Naive thymus-derived CD4-positive, alpha-beta T cell (primary cell): ENCODE results near the gene ZNF197. TPM values are rescaled to one million over a fixed set of nuclear protein-coding genes. Genes with fewer than 3 reads are reported as not detected.
A peak's percentile ranks its signal among the peaks of the same experiment; 100 is the strongest.
"Not testable (repeated sequence)": the region's sequence is repeated elsewhere in the genome, so short reads cannot be mapped to it uniquely, and the experiment has no call there.

ENCODE experiments used
- ATAC-seq: fragments of 150-1000 bp; cut with Tn5 transposase; 2 replicates; pipeline ENCODE4 v1.10.0; 2021; ENCODE audit warnings: mild to moderate bottlenecking, moderate library complexity
- CTCF ChIA-PET: fragments of 350-600 bp; sonication (Branson Sonifier 250); formaldehyde crosslinking; loops from one replicate; lab custom pipeline; 2021; ENCODE audit warnings: antibody characterized with exemption; lab: Charles Lee
- POLR2A ChIA-PET: fragments of 350-600 bp; sonication (Branson Sonifier 250); formaldehyde crosslinking; loops from one replicate; lab custom pipeline; 2021; ENCODE audit warnings: antibody characterized with exemption, inconsistent platforms; lab: Charles Lee
- DNase-seq, 9 donors: peaks; one replicate each; pipeline versions ENCODE4 v3.0.0 to v3.0.0-alpha.2; 2020 to 2022; ENCODE audit warnings: mixed read lengths in 1 of 9
- H3K27ac ChIP-seq: one replicate; pipeline ENCODE4 v1.7.0; 2013; ENCODE audit warnings: mild to moderate bottlenecking, low read depth, low read length, moderate library complexity
- H3K27me3 ChIP-seq, 2 donors: one replicate each; pipeline ENCODE4 v1.7.0; 2013; ENCODE audit warnings: low read length in 2 of 2, mild to moderate bottlenecking in 2 of 2, moderate library complexity in 2 of 2; ENCODE audit not compliant: control insufficient read depth in 2 of 2, insufficient read depth in 2 of 2
- H3K36me3 ChIP-seq, 3 experiments: 1 replicate in 2 of 3; 2 replicates in 1 of 3; pipeline ENCODE4 v1.7.0; 2013; ENCODE audit warnings: low read length in 3 of 3, mild to moderate bottlenecking in 3 of 3, moderate library complexity in 1 of 3; ENCODE audit not compliant: insufficient read depth in 3 of 3, control insufficient read depth in 2 of 3
- H3K4me1 ChIP-seq, 2 donors: one replicate each; pipeline ENCODE4 v1.7.0; 2013; ENCODE audit warnings: low read length in 2 of 2, mild to moderate bottlenecking in 2 of 2, moderate library complexity in 1 of 2; ENCODE audit not compliant: control insufficient read depth in 2 of 2, insufficient read depth in 2 of 2
- H3K4me3 ChIP-seq: 2 replicates; pipeline ENCODE4 v1.7.0; 2013; ENCODE audit warnings: mild to moderate bottlenecking, low read length
- H3K9me3 ChIP-seq, 3 experiments: 1 replicate in 2 of 3; 2 replicates in 1 of 3; pipeline ENCODE4 v1.7.0; 2013; ENCODE audit warnings: low read length in 3 of 3; ENCODE audit not compliant: control insufficient read depth in 2 of 3
- H3K27ac Mint-ChIP-seq, 9 donors: one replicate each; pipeline ENCODE4 v1.8.0; 2020 to 2022; ENCODE audit warnings: mixed read lengths in 9 of 9, mild to moderate bottlenecking in 8 of 9, moderate library complexity in 5 of 9, inconsistent platforms in 2 of 9
- H3K27me3 Mint-ChIP-seq, 5 donors: one replicate each; pipeline ENCODE4 v1.8.0; 2021 to 2022; ENCODE audit warnings: mixed read lengths in 5 of 5, mild to moderate bottlenecking in 1 of 5
- H3K36me3 Mint-ChIP-seq, 5 donors: one replicate each; pipeline ENCODE4 v1.8.0; 2020 to 2022; ENCODE audit warnings: mixed read lengths in 5 of 5, mild to moderate bottlenecking in 3 of 5, inconsistent platforms in 1 of 5
- H3K4me1 Mint-ChIP-seq, 7 donors: one replicate each; pipeline ENCODE4 v1.8.0; 2020 to 2022; ENCODE audit warnings: mixed read lengths in 7 of 7, mild to moderate bottlenecking in 3 of 7, inconsistent platforms in 1 of 7
- H3K4me3 Mint-ChIP-seq, 10 donors: one replicate each; pipeline ENCODE4 v1.8.0; 2020 to 2022; ENCODE audit warnings: mild to moderate bottlenecking in 10 of 10, mixed read lengths in 10 of 10, moderate library complexity in 6 of 10, inconsistent platforms in 2 of 10
- H3K9me3 Mint-ChIP-seq, 11 donors: one replicate each; pipeline ENCODE4 v1.8.0; 2020 to 2022; ENCODE audit warnings: mixed read lengths in 11 of 11, mild to moderate bottlenecking in 4 of 11, inconsistent platforms in 1 of 11, moderate library complexity in 1 of 11
- intact Hi-C, 2 donors: fragments of 100-400 bp; cut with micrococcal nuclease; formaldehyde crosslinking; loops; one replicate each; pipeline ENCODE4 v1.15.1; 2023
- polyA plus RNA-seq, 2 donors: library from polyadenylated mRNA; unstranded; fragments of 300-500 nt; fragmentation: Illumina TruSeq; gene quantifications; one replicate each; pipeline ENCODE4 v1.2.3, GENCODE V29; 2021
- total RNA-seq, 6 experiments: library from RNA in 5 of 6; stranded (reverse) in 5 of 6; gene quantifications; 1 replicate in 5 of 6; 2 replicates in 1 of 6; pipeline ENCODE4 v1.2.3 and lab custom pipeline; 2021 to 2026

The ZNF197 gene
- total and polyA plus RNA-seq, 7 experiments from 2014 or later: 5.2 to 15.6 (median 7.0) TPM

- CTCF ChIA-PET, H3K9me3 ChIP-seq, H3K27ac ChIP-seq, DNase-seq, H3K4me3 ChIP-seq, H3K27ac Mint-ChIP-seq, intact Hi-C loops, H3K4me3 Mint-ChIP-seq, H3K4me1 ChIP-seq, H3K27me3 ChIP-seq, POLR2A ChIA-PET, H3K36me3 ChIP-seq, ATAC-seq: not testable (repeated sequence)
- H3K36me3 Mint-ChIP-seq: peaks cover 3 to 26% (median 21%) of the 10 kb centered on the region in 5 donors
- peaks cover 0 to 12% (median 9%) of the 10 kb centered on the region in 7 donors for H3K4me1 Mint-ChIP-seq
- H3K9me3 Mint-ChIP-seq: peaks cover 0 to 60% (median 25%) of the 10 kb centered on the region in 11 donors
- peaks cover 18 to 44% (median 30%) of the 10 kb centered on the region in 5 donors for H3K27me3 Mint-ChIP-seq
Measured at GRCh38 chr3:44580971-44581370, 43.9 kb upstream of the ZNF197 start.

GRCh38 chr3:44584646-44585501, 40.0 kb upstream of the ZNF197 start, which contains the start of gene ZNF660:
TSS of gene ZNF660 (plus strand) at chr3:44584964. CDS start at chr3:44594194, 9,230 bp downstream.
- ChIA-PET CTCF (no interaction called here), POLR2A (no interaction called here)
- Histone ChIP-seq H3K4me1 (no peaks in the 10 kb centered on the region), H3K27ac (no peak within 1 kb of the TSS), H3K9me3 (no peaks in the 10 kb centered on the region), H3K27me3 (no peaks in the 10 kb centered on the region), H3K36me3 (no peaks in the 10 kb centered on the region), H3K4me3 (no peak within 1 kb of the TSS)
- H3K27me3 Mint-ChIP-seq: peaks cover 18 to 77% (median 53%) of the 10 kb centered on the region in 5 donors
- peak within 1 kb of the TSS in 1 of 9 donors; percentile 56 for H3K27ac Mint-ChIP-seq
- H3K36me3 Mint-ChIP-seq: peaks cover 4 to 34% (median 22%) of the 10 kb centered on the region in 5 donors
- intact Hi-C loops: no loop called here
- H3K4me1 Mint-ChIP-seq: peaks cover 0 to 12% (median 9%) of the 10 kb centered on the region in 7 donors
- ATAC-seq (peak; percentile 77), DNase-seq (peak in 1 of 9 donors; percentile 4)
- H3K9me3 Mint-ChIP-seq: peaks cover 5 to 58% (median 24%) of the 10 kb centered on the region in 11 donors
- H3K4me3 Mint-ChIP-seq: peak within 1 kb of the TSS in 9 of 10 donors; percentile 2 to 70 (median 52)

GRCh38 chr3:44596621-44597020, 28.2 kb upstream of the ZNF197 start:
- Histone ChIP-seq H3K4me3 (no peak overlapping the region), H3K9me3 (peaks cover 0 to 18% (median 0%) of the 10 kb centered on the region in 3 experiments), H3K27ac (no peak overlapping the region), H3K4me1 (no peaks in the 10 kb centered on the region), H3K36me3 (no peaks in the 10 kb centered on the region), H3K27me3 (no peaks in the 10 kb centered on the region)
- no peak overlapping the region for H3K27ac Mint-ChIP-seq
- H3K36me3 Mint-ChIP-seq: peaks cover 0 to 34% (median 14%) of the 10 kb centered on the region in 5 donors
- no peak overlapping the region for H3K4me3 Mint-ChIP-seq
- no peak for ATAC-seq
- CTCF ChIA-PET: no interaction called here
- POLR2A ChIA-PET: interaction anchor here (0.6 kb wide), 1 partner anchor 89 kb away, joined by 3 read pairs; no protein-coding TSS in a partner anchor
- H3K27me3 Mint-ChIP-seq: peaks cover 0 to 10% (median 0%) of the 10 kb centered on the region in 5 donors
- H3K9me3 Mint-ChIP-seq: peaks cover 10 to 51% (median 27%) of the 10 kb centered on the region in 11 donors
- intact Hi-C loops: no loop called here
- H3K4me1 Mint-ChIP-seq: no peaks in the 10 kb centered on the region
- DNase-seq: no peak

GRCh38 chr3:44601749-44602148, 23.1 kb upstream of the ZNF197 start:
- no peaks in the 10 kb centered on the region for H3K4me1 ChIP-seq
- no peak for ATAC-seq
- Mint-ChIP-seq H3K4me3 (no peak overlapping the region), H3K27me3 (peaks cover 0 to 13% (median 9%) of the 10 kb centered on the region in 5 donors), H3K4me1 (no peaks in the 10 kb centered on the region), H3K36me3 (peaks cover 0 to 10% (median 3%) of the 10 kb centered on the region in 5 donors), H3K9me3 (peaks cover 0 to 13% (median 6%) of the 10 kb centered on the region in 11 donors), H3K27ac (no peak overlapping the region)
- H3K36me3 ChIP-seq: no peaks in the 10 kb centered on the region
- intact Hi-C loops: no loop called here
- H3K4me3 ChIP-seq: no peak overlapping the region
- H3K9me3 ChIP-seq: no peaks in the 10 kb centered on the region
- ChIA-PET POLR2A (no interaction called here), CTCF (no interaction called here)
- no peaks in the 10 kb centered on the region for H3K27me3 ChIP-seq
- DNase-seq: no peak
- no peak overlapping the region for H3K27ac ChIP-seq

GRCh38 chr3:44612678-44613077, 12.2 kb upstream of the ZNF197 start:
- H3K36me3 Mint-ChIP-seq: peaks cover 0 to 14% (median 4%) of the 10 kb centered on the region in 5 donors
- intact Hi-C loops: no loop called here
- H3K4me1 Mint-ChIP-seq: no peaks in the 10 kb centered on the region
- no peak overlapping the region for H3K4me3 Mint-ChIP-seq
- Histone ChIP-seq H3K27me3 (no peaks in the 10 kb centered on the region), H3K9me3 (no peaks in the 10 kb centered on the region), H3K36me3 (no peaks in the 10 kb centered on the region), H3K4me1 (no peaks in the 10 kb centered on the region), H3K4me3 (no peak overlapping the region), H3K27ac (no peak overlapping the region)
- DNase-seq (no peak), ATAC-seq (no peak)
- peaks cover 0 to 14% (median 0%) of the 10 kb centered on the region in 11 donors for H3K9me3 Mint-ChIP-seq
- CTCF ChIA-PET: interaction anchor here (0.8 kb wide), 1 partner anchor 98 kb away, joined by 3 read pairs; no protein-coding TSS in a partner anchor
- peaks cover 0 to 17% (median 0%) of the 10 kb centered on the region in 5 donors for H3K27me3 Mint-ChIP-seq
- POLR2A ChIA-PET: no interaction called here
- H3K27ac Mint-ChIP-seq: no peak overlapping the region

- intact Hi-C loops: loop anchor here (5.0 to 10.0 kb wide), 3 partner anchors 94 to 291 kb away; partner anchors contain the start of genes ZNF501 (in 2 of the 2) and TCAIM (in 1 of the 2)
- ATAC-seq: no peak
- peaks cover 9 to 10% of the 10 kb centered on the region in 2 donors for H3K4me1 ChIP-seq
- no peak overlapping the region for H3K4me3 ChIP-seq
- H3K36me3 Mint-ChIP-seq: peaks cover 13 to 60% (median 52%) of the 10 kb centered on the region in 5 donors
- H3K27ac Mint-ChIP-seq: peak overlapping the region in 1 of 9 donors; percentile 3
- no peak overlapping the region for H3K4me3 Mint-ChIP-seq
- DNase-seq: no peak
- H3K27me3 Mint-ChIP-seq: no peaks in the 10 kb centered on the region
- no peaks in the 10 kb centered on the region for H3K27me3 ChIP-seq
- H3K4me1 Mint-ChIP-seq: peaks cover 18 to 64% (median 50%) of the 10 kb centered on the region in 7 donors
- peaks cover 0 to 36% (median 12%) of the 10 kb centered on the region in 3 experiments for H3K36me3 ChIP-seq
- no peaks in the 10 kb centered on the region for H3K9me3 ChIP-seq
- no peak overlapping the region for H3K27ac ChIP-seq
- ChIA-PET POLR2A (no interaction called here), CTCF (no interaction called here)
- H3K9me3 Mint-ChIP-seq: peaks cover 0 to 6% (median 0%) of the 10 kb centered on the region in 11 donors
Measured at GRCh38 chr3:44628716-44629115, 3.9 kb downstream of the ZNF197 start.
